GM12892 (cell line): ENCODE measurements around the gene TRIM50.
"Not testable (repeated sequence)": the region's sequence is repeated elsewhere in the genome, so short reads cannot be mapped to it uniquely, and the experiment has no call there.

Experiments
- POLR2A ChIP-seq: IDR thresholded peaks from 2 replicates; pipeline ENCODE4 v1.6.1; 2011; ENCODE audit warnings: low read depth, low read length, control low read depth
- POLR2AphosphoS5 ChIP-seq: IDR thresholded peaks from 2 replicates; pipeline ENCODE4 v1.6.1; 2011; ENCODE audit warnings: low read depth, low read length, control low read depth
- TAF1 ChIP-seq: IDR thresholded peaks from 2 replicates; pipeline ENCODE4 v1.6.1; 2011; ENCODE audit warnings: low read depth, mild to moderate bottlenecking, control low read depth, low read length, borderline replicate concordance

GRCh38 chr7:73297706-73298105 is 30.2 kb downstream of the TRIM50 start:
- TF ChIP-seq POLR2AphosphoS5, POLR2A, TAF1: not testable (repeated sequence)
